Neural crest cell (in vitro differentiated cells): ENCODE data around the gene ORMDL1. TPM values are rescaled to one million over a fixed set of nuclear protein-coding genes. Genes with fewer than 3 reads are reported as not detected.

Source experiments
- DNase-seq: peaks from one replicate; pipeline ENCODE4 v3.0.0; 2021; ENCODE audit warnings: low read depth, mixed read lengths, low spot score
- H3K27ac Mint-ChIP-seq: one replicate; pipeline ENCODE4 v1.8.0; 2021; ENCODE audit warnings: mild to moderate bottlenecking, mixed read lengths; ENCODE audit not compliant: unreplicated experiment
- H3K27me3 Mint-ChIP-seq: 2 replicates; pipeline ENCODE4 v1.8.0; 2021; ENCODE audit warnings: low read depth, mild to moderate bottlenecking, mixed read lengths
- H3K36me3 Mint-ChIP-seq: 2 replicates; pipeline ENCODE4 v1.8.0; 2021; ENCODE audit warnings: low read depth, mild to moderate bottlenecking, mixed read lengths
- H3K4me1 Mint-ChIP-seq: 2 replicates; pipeline ENCODE4 v1.8.0; 2021; ENCODE audit warnings: mixed read lengths
- H3K4me3 Mint-ChIP-seq: one replicate; pipeline ENCODE4 v1.8.0; 2021; ENCODE audit warnings: mild to moderate bottlenecking, mixed read lengths
- H3K9me3 Mint-ChIP-seq: 2 replicates; pipeline ENCODE4 v1.8.0; 2021; ENCODE audit warnings: mixed read lengths
- CTCF ChIP-seq: fragments of 200-600 bp; sonication (generic); conservative IDR thresholded peaks from 2 replicates; pipeline ENCODE4 v1.5.0; 2021; ENCODE audit warnings: antibody characterized with exemption, mild to moderate bottlenecking
- total RNA-seq: library from RNA; stranded (reverse); gene quantifications from 2 replicates; pipeline ENCODE4 v1.2.1, GENCODE V29; 2021

ORMDL1 gene
- total RNA-seq, 1 donor from 2014 or later = 68.0 TPM

GRCh38 chr2:189802396-189802912 is 18.3 kb upstream of the ORMDL1 start:
- no peaks in the 10 kb centered on the region for H3K27me3 Mint-ChIP-seq
- H3K27ac Mint-ChIP-seq = no peak overlapping the region
- DNase-seq = no peak
- no peaks in the 10 kb centered on the region for H3K9me3 Mint-ChIP-seq
- H3K4me3 Mint-ChIP-seq = no peak overlapping the region
- no peaks in the 10 kb centered on the region for H3K4me1 Mint-ChIP-seq
- no peak for TF ChIP-seq CTCF
- peaks cover 7% of the 10 kb centered on the region for H3K36me3 Mint-ChIP-seq

- H3K4me3 Mint-ChIP-seq = no peak overlapping the region
- no peaks in the 10 kb centered on the region for H3K4me1 Mint-ChIP-seq
- H3K27ac Mint-ChIP-seq = no peak overlapping the region
- no peaks in the 10 kb centered on the region for H3K27me3 Mint-ChIP-seq
- peaks cover 11% of the 10 kb centered on the region for H3K36me3 Mint-ChIP-seq
- no peaks in the 10 kb centered on the region for H3K9me3 Mint-ChIP-seq
- no peak for TF ChIP-seq CTCF
- no peak for DNase-seq
Observed at GRCh38 chr2:189799531-189799930, 15.4 kb upstream of the ORMDL1 start.

GRCh38 chr2:189799030-189799331 is 14.8 kb upstream of the ORMDL1 start:
- H3K9me3 Mint-ChIP-seq = no peaks in the 10 kb centered on the region
- DNase-seq = no peak
- H3K4me3 Mint-ChIP-seq = no peak overlapping the region
- H3K36me3 Mint-ChIP-seq = peaks cover 11% of the 10 kb centered on the region
- H3K27me3 Mint-ChIP-seq = no peaks in the 10 kb centered on the region
- no peak overlapping the region for H3K27ac Mint-ChIP-seq
- peak; percentile 5 for TF ChIP-seq CTCF
- H3K4me1 Mint-ChIP-seq = no peaks in the 10 kb centered on the region

- Mint-ChIP-seq H3K27ac (no peak overlapping the region), H3K9me3 (no peaks in the 10 kb centered on the region), H3K36me3 (peaks cover 11% of the 10 kb centered on the region), H3K4me3 (no peak overlapping the region), H3K27me3 (no peaks in the 10 kb centered on the region), H3K4me1 (no peaks in the 10 kb centered on the region)
- peak; percentile 65 for TF ChIP-seq CTCF
- DNase-seq = no peak
Observed at GRCh38 chr2:189798312-189799029, 14.3 kb upstream of the ORMDL1 start.

- TF ChIP-seq CTCF = no peak
- DNase-seq = no peak
- Mint-ChIP-seq H3K4me3 (no peak overlapping the region), H3K4me1 (no peaks in the 10 kb centered on the region), H3K9me3 (no peaks in the 10 kb centered on the region), H3K27ac (no peak overlapping the region), H3K27me3 (no peaks in the 10 kb centered on the region), H3K36me3 (peaks cover 15% of the 10 kb centered on the region)
Observed at GRCh38 chr2:189797902-189798301, 13.8 kb upstream of the ORMDL1 start.
